Measurements from ENCODE around the gene CCDC18. TPM values are rescaled to one million over a fixed set of nuclear protein-coding genes. Genes with fewer than 3 reads are reported as not detected.
"Not testable (repeated sequence)": the region's sequence is repeated elsewhere in the genome, so short reads cannot be mapped to it uniquely, and the experiment has no call there.

CCDC18 gene
- polyA plus RNA-seq, 3 donors, result 2.8 to 5.9 (median 4.4) TPM

- no peak overlapping the region for H2AFZ ChIP-seq (ENCODE audit: insufficient read depth, low read depth, low read length, poor library complexity, severe bottlenecking)
- DNase-seq, result no peak
- peaks cover 32 to 56% of the 10 kb centered on the region in 2 donors for H3K36me3 Mint-ChIP-seq
- peaks cover 28 to 65% of the 10 kb centered on the region in 2 donors for H3K36me3 ChIP-seq (replicated peaks in 1 of 2; ENCODE audit: control insufficient read depth in 1 of 2, insufficient read depth in 2 of 2, low read length in 2 of 2)
- no peak overlapping the region for H3K4me3 Mint-ChIP-seq
- H3K27me3 ChIP-seq (ENCODE audit: control insufficient read depth in 2 of 2, insufficient read depth in 2 of 2, low read length in 2 of 2), result no peaks in the 10 kb centered on the region
- TF ChIP-seq CTCF (IDR thresholded peaks at IDR 0.05), result no peak
- peaks cover 10 to 20% (median 15%) of the 10 kb centered on the region in 7 donors for H3K9me3 Mint-ChIP-seq
- peaks cover 12 to 17% of the 10 kb centered on the region in 2 donors for H3K9me3 ChIP-seq (replicated peaks in 1 of 2; ENCODE audit: control insufficient read depth in 1 of 2, insufficient read depth in 1 of 2, low read length in 2 of 2)
- no peaks in the 10 kb centered on the region for H4K20me1 ChIP-seq (ENCODE audit: insufficient read depth, low read length)
- H3K79me2 ChIP-seq (ENCODE audit: insufficient read depth, low read length), result peaks cover 4% of the 10 kb centered on the region
- H3K9ac ChIP-seq (ENCODE audit: insufficient read depth, low read length, poor library complexity, severe bottlenecking), result no peak overlapping the region
- H3K27me3 Mint-ChIP-seq (ENCODE audit: low read depth in 3 of 3), result no peaks in the 10 kb centered on the region
- no peak overlapping the region for H3K4me3 ChIP-seq (replicated peaks in 1 of 3; ENCODE audit: low read depth in 2 of 3, low read length in 3 of 3)
- H3K4me1 ChIP-seq (ENCODE audit: control insufficient read depth in 1 of 2, insufficient read depth in 2 of 2, low read length in 2 of 2), result no peaks in the 10 kb centered on the region
- H3K4me2 ChIP-seq (replicated peaks; ENCODE audit: extremely low read depth, low read length, poor library complexity, severe bottlenecking), result no peak overlapping the region
- intact Hi-C loops (cut with micrococcal nuclease), result no loop called here
- peaks cover 4% of the 10 kb centered on the region for H3K4me1 Mint-ChIP-seq
- no peak overlapping the region for H3K27ac Mint-ChIP-seq
- no peak overlapping the region for H3K27ac ChIP-seq (ENCODE audit: low read depth in 1 of 2, low read length in 2 of 2)
Measured at GRCh38 chr1:93257889-93258288, 77.4 kb downstream of the CCDC18 start.

GRCh38 chr1:93260726-93261125 is 80.2 kb downstream of the CCDC18 start:
- peaks cover 51 to 69% of the 10 kb centered on the region in 2 donors for H3K36me3 Mint-ChIP-seq
- H3K27ac ChIP-seq (ENCODE audit: low read depth in 1 of 2, low read length in 2 of 2); H3K27me3 ChIP-seq (ENCODE audit: control insufficient read depth in 2 of 2, insufficient read depth in 2 of 2, low read length in 2 of 2); H2AFZ ChIP-seq (ENCODE audit: insufficient read depth, low read depth, low read length, poor library complexity, severe bottlenecking); DNase-seq; H4K20me1 ChIP-seq (ENCODE audit: insufficient read depth, low read length); intact Hi-C loops (cut with micrococcal nuclease); H3K27ac Mint-ChIP-seq; H3K27me3 Mint-ChIP-seq (ENCODE audit: low read depth in 3 of 3); H3K9ac ChIP-seq (ENCODE audit: insufficient read depth, low read length, poor library complexity, severe bottlenecking); H3K4me2 ChIP-seq (replicated peaks; ENCODE audit: extremely low read depth, low read length, poor library complexity, severe bottlenecking); H3K4me1 ChIP-seq (ENCODE audit: control insufficient read depth in 1 of 2, insufficient read depth in 2 of 2, low read length in 2 of 2); H3K79me2 ChIP-seq (ENCODE audit: insufficient read depth, low read length); H3K4me3 ChIP-seq (replicated peaks in 1 of 3; ENCODE audit: low read depth in 2 of 3, low read length in 3 of 3); H3K4me3 Mint-ChIP-seq; H3K4me1 Mint-ChIP-seq: not testable (repeated sequence)
- peaks cover 14 to 29% (median 22%) of the 10 kb centered on the region in 7 donors for H3K9me3 Mint-ChIP-seq
- peaks cover 45 to 79% of the 10 kb centered on the region in 2 donors for H3K36me3 ChIP-seq (replicated peaks in 1 of 2; ENCODE audit: control insufficient read depth in 1 of 2, insufficient read depth in 2 of 2, low read length in 2 of 2)
- H3K9me3 ChIP-seq (replicated peaks in 1 of 2; ENCODE audit: control insufficient read depth in 1 of 2, insufficient read depth in 1 of 2, low read length in 2 of 2), result peaks cover 14 to 29% of the 10 kb centered on the region in 2 donors
- no CpG with 5 or more reads among the region's 3 CpGs for WGBS (ENCODE audit: insufficient coverage)
